Adrenal gland (tissue), 12 donors: ENCODE results near the gene GRIFIN. TPM values are rescaled to one million over a fixed set of nuclear protein-coding genes. Genes with fewer than 3 reads are reported as not detected.

Experiments
- DNase-seq, 7 donors: peaks; one replicate each; pipeline ENCODE4 v3.0.0-alpha.2; 2019 to 2020
- H3K27ac ChIP-seq, 5 donors: fragments of 200-600 bp; sonication (generic) in 4 of 5; 1 replicate in 3 of 5; 2 replicates in 2 of 5; pipeline versions ENCODE4 v1.5.1 to v1.8.0; 2016 to 2020; ENCODE audit warnings: mild to moderate bottlenecking in 1 of 5
- H3K27me3 ChIP-seq: fragments of 200-600 bp; 2 replicates; pipeline ENCODE4 v1.8.0; 2021
- H3K36me3 ChIP-seq, 2 donors: fragments of 200-600 bp; replicated peaks in 1 of 2; 1 replicate in 1 of 2; 2 replicates in 1 of 2; pipeline versions ENCODE4 v1.5.1 to v1.8.0; 2018 to 2022
- H3K4me1 ChIP-seq, 2 donors: fragments of 200-600 bp; replicated peaks in 1 of 2; 1 replicate in 1 of 2; 2 replicates in 1 of 2; pipeline versions ENCODE4 v1.5.1 to v1.8.0; 2018 to 2021
- H3K4me3 ChIP-seq, 4 donors: fragments of 200-600 bp; sonication (generic) in 3 of 4; one replicate each; pipeline ENCODE4 v1.5.1; 2016 to 2018
- H3K9me3 ChIP-seq, 3 donors: fragments of 200-600 bp; sonication (generic) in 1 of 3; replicated peaks in 1 of 3; 1 replicate in 2 of 3; 2 replicates in 1 of 3; pipeline versions ENCODE4 v1.5.1 to v1.8.0; 2016 to 2021
- POLR2A ChIP-seq, 2 donors: fragments of 450-650 bp; IDR thresholded peaks; one replicate each; pipeline ENCODE4 v1.6.1; 2017; ENCODE audit warnings: antibody characterized with exemption in 2 of 2, mild to moderate bottlenecking in 2 of 2, moderate library complexity in 1 of 2
- WGBS, 4 donors: extraction: QIAGEN DNeasy Blood & Tissue Kit in 2 of 4; methylation state at CpG; one replicate each; pipeline versions ENCODE4 v1.1.5 to v1.1.7; 2013 to 2017; 5-methylcytosine and 5-hydroxymethylcytosine counted together
- intact Hi-C, 2 donors: fragments of 100-400 bp; cut with DNase I; formaldehyde crosslinking; loops; one replicate each; pipeline versions ENCODE4 v1.14.1 to v1.15.0; 2022 to 2023
- polyA plus RNA-seq, 3 donors: library from polyadenylated mRNA; stranded (reverse); fragments of 200-250 nt in 2 of 3; fragments of 350-450 nt in 1 of 3; fragmentation: Illumina TruSeq in 1 of 3; extraction: RNeasy Lipid Tissue Mini Kit (QIAGEN cat#74804) in 1 of 3; gene quantifications; one replicate each; pipeline ENCODE4 v1.2.3, GENCODE V29; 2013 to 2014
- total RNA-seq, 9 donors: library from RNA; depleted of rRNA in 4 of 9; stranded (reverse); fragments of >200 nt in 4 of 9; fragments of 120-200 nt in 1 of 9; fragmentation: NEBNext Ultra II Directional in 1 of 9; extraction: Animal tissue kit (Norgen Biotek cat#: 25700) in 1 of 9; gene quantifications; one replicate each; pipeline versions ENCODE4 v1.1.0 to v1.2.4, GENCODE V29; 2013 to 2023
- TF ChIP-seq, protein P1 (sequence below), 6 experiments: fragments of 450-650 bp in 4 of 6; fragments of 200-600 bp in 2 of 6; sonication (generic) in 1 of 6; IDR thresholded peaks; 1 replicate in 5 of 6; 2 replicates in 1 of 6; pipeline versions ENCODE4 v1.5.1 to v1.8.0; 2016 to 2021; ENCODE audit warnings: antibody characterized with exemption in 6 of 6, mild to moderate bottlenecking in 2 of 6, moderate library complexity in 1 of 6
- donor health status: healthy with polysubstance abuse.
- donor health status: Bipolar disorder and iron deficiency.
- donor health status: DM: yes; HTN: yes; CAD: no.
- donor health status: DM: no; HTN: no; CAD: no.
- donor health status: DM: no; HTN: no; CAD: no.
- donor health status: DM: yes; HTN: yes; CAD: no.

GRIFIN gene
- total and polyA plus RNA-seq, 12 donors: not detected

DNA sequence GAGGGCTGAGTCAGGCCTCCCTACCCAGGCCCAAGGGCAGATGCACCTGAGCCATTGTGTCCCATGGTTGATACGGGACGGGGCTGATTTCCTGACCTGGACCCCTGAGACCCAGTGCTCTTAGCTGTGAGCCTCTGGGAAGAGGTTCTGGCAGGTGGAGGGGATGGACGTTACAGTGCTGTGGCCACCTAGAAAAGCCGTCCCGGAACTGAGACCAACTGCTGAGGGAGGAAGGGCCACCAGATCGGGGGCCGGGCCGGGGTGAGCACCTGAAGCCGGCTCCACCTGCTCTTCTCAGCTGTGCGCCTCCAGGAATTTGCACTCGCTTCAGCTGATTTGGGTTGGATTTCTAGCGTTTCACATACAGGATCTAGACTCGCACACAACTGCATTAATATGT is 37.4 kb downstream of the GRIFIN start:
- intact Hi-C loops: no loop called here
- H3K4me1 ChIP-seq: no peaks in the 10 kb centered on the region
- DNase-seq: no peak
- no peaks in the 10 kb centered on the region for H3K27me3 ChIP-seq
- no peak overlapping the region for H3K4me3 ChIP-seq
- H3K36me3 ChIP-seq: peaks cover 0 to 5% of the 10 kb centered on the region in 2 donors
- no peaks in the 10 kb centered on the region for H3K9me3 ChIP-seq
- peak overlapping the region in 1 of 5 donors; percentile 16 for H3K27ac ChIP-seq
- WGBS, 4 donors: 95 to 96% (median 96%) methylated on average over 5 to 13 of the region's 13 CpGs
- TF ChIP-seq, protein P1, sequence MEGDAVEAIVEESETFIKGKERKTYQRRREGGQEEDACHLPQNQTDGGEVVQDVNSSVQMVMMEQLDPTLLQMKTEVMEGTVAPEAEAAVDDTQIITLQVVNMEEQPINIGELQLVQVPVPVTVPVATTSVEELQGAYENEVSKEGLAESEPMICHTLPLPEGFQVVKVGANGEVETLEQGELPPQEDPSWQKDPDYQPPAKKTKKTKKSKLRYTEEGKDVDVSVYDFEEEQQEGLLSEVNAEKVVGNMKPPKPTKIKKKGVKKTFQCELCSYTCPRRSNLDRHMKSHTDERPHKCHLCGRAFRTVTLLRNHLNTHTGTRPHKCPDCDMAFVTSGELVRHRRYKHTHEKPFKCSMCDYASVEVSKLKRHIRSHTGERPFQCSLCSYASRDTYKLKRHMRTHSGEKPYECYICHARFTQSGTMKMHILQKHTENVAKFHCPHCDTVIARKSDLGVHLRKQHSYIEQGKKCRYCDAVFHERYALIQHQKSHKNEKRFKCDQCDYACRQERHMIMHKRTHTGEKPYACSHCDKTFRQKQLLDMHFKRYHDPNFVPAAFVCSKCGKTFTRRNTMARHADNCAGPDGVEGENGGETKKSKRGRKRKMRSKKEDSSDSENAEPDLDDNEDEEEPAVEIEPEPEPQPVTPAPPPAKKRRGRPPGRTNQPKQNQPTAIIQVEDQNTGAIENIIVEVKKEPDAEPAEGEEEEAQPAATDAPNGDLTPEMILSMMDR (IDR thresholded peaks at IDR 0.05): no peak
- TF ChIP-seq POLR2A (IDR thresholded peaks at IDR 0.05): no peak

DNA sequence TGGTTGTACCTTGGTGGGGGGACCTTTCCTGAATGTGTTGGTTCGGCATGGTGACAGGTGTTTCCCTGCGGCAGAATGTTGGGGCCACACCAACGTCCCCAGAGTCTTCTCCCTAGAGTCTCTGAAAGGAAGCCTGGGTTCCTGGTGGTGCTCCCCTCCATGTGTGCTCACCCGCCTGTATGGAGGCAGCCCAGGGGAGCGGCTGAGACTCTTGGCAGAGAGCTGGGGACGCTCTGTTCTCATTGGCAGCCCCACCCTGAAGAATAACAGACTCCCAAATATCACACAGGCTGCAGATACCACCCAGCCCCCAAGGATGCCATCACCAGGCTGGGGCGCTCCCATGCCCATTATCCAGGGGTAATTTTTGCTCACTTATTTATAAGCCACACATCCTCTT is 38.0 kb downstream of the GRIFIN start:
- TF ChIP-seq POLR2A (IDR thresholded peaks at IDR 0.05): no peak
- TF ChIP-seq, protein P1 (IDR thresholded peaks at IDR 0.05): no peak
- Histone ChIP-seq H3K9me3 (no peaks in the 10 kb centered on the region), H3K27me3 (no peaks in the 10 kb centered on the region), H3K27ac (peak overlapping the region in 1 of 5 donors; percentile 16), H3K4me1 (no peaks in the 10 kb centered on the region), H3K4me3 (no peak overlapping the region), H3K36me3 (peaks cover 0 to 11% of the 10 kb centered on the region in 2 donors)
- intact Hi-C loops: no loop called here
- DNase-seq: no peak
- 89% methylated on average over 3 to 7 of the region's 7 CpGs; no CpG with 5 or more reads in 1 of the 4 donors for WGBS, 4 donors

DNA sequence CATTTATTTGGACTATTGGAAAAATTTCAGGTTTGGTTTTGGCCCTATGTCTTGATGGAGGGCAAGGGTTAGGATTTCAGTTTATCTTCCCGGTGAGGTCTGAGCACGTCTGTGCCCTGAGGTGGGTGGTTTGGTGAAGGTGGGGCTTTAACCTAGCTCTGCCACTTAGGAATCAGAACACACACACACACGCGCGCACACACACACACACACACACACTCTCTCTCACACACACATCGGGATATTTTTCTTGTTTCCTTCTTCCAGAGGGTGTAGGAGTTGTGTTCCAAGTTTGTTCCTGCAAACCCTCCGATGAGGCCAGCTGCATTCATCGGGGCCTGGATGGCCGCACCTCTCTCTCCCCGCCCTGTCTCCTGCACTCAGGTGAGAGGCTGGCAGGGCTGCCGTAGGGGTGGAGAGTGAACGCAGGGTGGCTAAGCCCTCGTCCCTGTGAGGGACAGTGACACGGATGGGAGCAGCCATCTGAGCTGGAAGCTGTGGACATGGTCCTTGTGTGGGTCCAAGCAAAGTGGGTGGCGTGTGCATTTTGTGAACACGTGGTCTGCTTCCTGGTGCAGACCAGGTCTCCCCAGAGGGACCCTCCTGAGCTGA is 38.6 kb downstream of the GRIFIN start:
- 82 to 90% (median 87%) methylated on average over 16 of the region's 16 CpGs for WGBS, 4 donors
- no peak overlapping the region for H3K4me3 ChIP-seq
- peaks cover 0 to 16% of the 10 kb centered on the region in 2 donors for H3K36me3 ChIP-seq
- H3K27ac ChIP-seq: no peak overlapping the region
- intact Hi-C loops: no loop called here
- no peaks in the 10 kb centered on the region for H3K4me1 ChIP-seq
- H3K9me3 ChIP-seq: no peaks in the 10 kb centered on the region
- no peaks in the 10 kb centered on the region for H3K27me3 ChIP-seq
- DNase-seq: no peak
- TF ChIP-seq, protein P1 (IDR thresholded peaks at IDR 0.05): no peak
- no peak for TF ChIP-seq POLR2A (IDR thresholded peaks at IDR 0.05)

DNA sequence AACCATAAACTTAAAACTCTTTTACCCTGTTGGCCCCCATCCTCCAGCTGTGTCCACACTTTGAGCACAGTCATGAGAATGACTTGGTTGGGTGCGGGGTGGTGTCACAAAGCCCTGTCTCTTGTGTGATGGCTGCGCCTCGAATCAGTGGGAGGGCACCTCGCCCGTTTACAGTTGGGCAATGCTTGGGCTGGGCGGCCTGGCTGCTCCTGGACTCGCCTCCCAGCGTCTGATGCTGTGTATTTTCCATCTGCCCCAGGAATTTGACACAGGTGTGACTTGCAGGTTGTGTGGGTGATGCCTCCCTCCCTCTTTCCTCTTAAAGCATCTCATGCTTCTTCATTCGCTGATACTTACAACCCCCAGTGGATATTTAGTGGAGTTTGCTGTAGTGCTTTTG is 39.1 kb downstream of the GRIFIN start:
- Histone ChIP-seq H3K9me3 (no peaks in the 10 kb centered on the region), H3K27ac (no peak overlapping the region), H3K27me3 (no peaks in the 10 kb centered on the region), H3K4me3 (no peak overlapping the region), H3K4me1 (no peaks in the 10 kb centered on the region), H3K36me3 (peaks cover 0 to 16% of the 10 kb centered on the region in 2 donors)
- WGBS, 4 donors: 92 to 98% (median 94%) methylated on average over 9 of the region's 9 CpGs
- no peak for TF ChIP-seq POLR2A (IDR thresholded peaks at IDR 0.05)
- TF ChIP-seq, protein P1 (IDR thresholded peaks at IDR 0.05): no peak
- no peak for DNase-seq
- intact Hi-C loops: no loop called here
